Keratinocyte (primary cell): ENCODE results near the gene CAPN5.

ENCODE experiments used
- EZH2 ChIP-seq: IDR thresholded peaks from one replicate; pipeline ENCODE4 v1.6.1; 2012; ENCODE audit warnings: inconsistent platforms, mild to moderate bottlenecking, low read length, moderate library complexity
- TF ChIP-seq, protein P1 (sequence below), 3 experiments: IDR thresholded peaks in 1 of 3; conservative IDR thresholded peaks in 1 of 3; optimal IDR thresholded peaks in 1 of 3; 2 replicates in 2 of 3; 3 replicates in 1 of 3; pipeline versions ENCODE3 to v1.5.1; 2011; ENCODE audit warnings: low read length in 3 of 3, mild to moderate bottlenecking in 3 of 3, moderate library complexity in 2 of 3, control low read depth in 1 of 3, inconsistent platforms in 1 of 3; ENCODE audit not compliant: insufficient read depth in 2 of 3; ENCODE audit errors: extremely low read depth in 1 of 3

DNA sequence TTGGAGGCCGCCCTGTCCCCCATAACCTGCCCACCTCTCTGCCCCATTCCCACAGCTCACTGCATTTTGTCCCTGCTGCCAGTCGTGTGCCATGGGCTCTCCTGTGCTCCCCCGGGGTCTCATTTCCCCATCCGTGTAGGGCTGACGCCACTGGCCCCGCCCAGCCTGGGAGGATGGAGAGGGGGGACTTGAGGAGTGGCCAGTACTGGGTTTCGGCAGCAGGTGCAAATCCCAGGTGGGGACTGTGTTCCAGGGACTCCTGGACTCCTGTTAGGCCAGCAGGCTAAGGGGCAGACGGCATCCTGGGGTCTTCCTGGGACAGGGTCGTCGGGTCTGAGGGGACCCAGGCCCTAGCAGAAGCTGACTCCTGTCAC lies 60.1 kb downstream of the CAPN5 start:
- TF ChIP-seq, protein P1, sequence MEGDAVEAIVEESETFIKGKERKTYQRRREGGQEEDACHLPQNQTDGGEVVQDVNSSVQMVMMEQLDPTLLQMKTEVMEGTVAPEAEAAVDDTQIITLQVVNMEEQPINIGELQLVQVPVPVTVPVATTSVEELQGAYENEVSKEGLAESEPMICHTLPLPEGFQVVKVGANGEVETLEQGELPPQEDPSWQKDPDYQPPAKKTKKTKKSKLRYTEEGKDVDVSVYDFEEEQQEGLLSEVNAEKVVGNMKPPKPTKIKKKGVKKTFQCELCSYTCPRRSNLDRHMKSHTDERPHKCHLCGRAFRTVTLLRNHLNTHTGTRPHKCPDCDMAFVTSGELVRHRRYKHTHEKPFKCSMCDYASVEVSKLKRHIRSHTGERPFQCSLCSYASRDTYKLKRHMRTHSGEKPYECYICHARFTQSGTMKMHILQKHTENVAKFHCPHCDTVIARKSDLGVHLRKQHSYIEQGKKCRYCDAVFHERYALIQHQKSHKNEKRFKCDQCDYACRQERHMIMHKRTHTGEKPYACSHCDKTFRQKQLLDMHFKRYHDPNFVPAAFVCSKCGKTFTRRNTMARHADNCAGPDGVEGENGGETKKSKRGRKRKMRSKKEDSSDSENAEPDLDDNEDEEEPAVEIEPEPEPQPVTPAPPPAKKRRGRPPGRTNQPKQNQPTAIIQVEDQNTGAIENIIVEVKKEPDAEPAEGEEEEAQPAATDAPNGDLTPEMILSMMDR (optimal IDR thresholded peaks at IDR 0.05 in 1 of 3, IDR thresholded peaks at IDR 0.05 in 1 of 3, conservative IDR thresholded peaks at IDR 0.05 in 1 of 3; ENCODE audit: extremely low read depth in 1 of 3, insufficient read depth in 2 of 3, low read length in 3 of 3), result no peak
- no peak for TF ChIP-seq EZH2
